Endothelial cell of umbilical vein (primary cell): Measurements from ENCODE around the gene AP2A2. TPM values are rescaled to one million over a fixed set of nuclear protein-coding genes. Genes with fewer than 3 reads are reported as not detected.

Experiments used
- BruUV-seq: library from RNA; stranded (reverse); fragments of 400-500 nt; replicated peaks from 2 replicates; lab custom pipeline; 2021; lab: Mats Ljungman, UMichigan
- CTCF ChIA-PET: fragments of 300-600, 350-600 bp; sonication (Branson Sonifier 250); formaldehyde crosslinking; loops from one replicate; lab custom pipeline; 2021; ENCODE audit warnings: antibody characterized with exemption, inconsistent platforms; lab: Charles Lee
- POLR2A ChIA-PET: fragments of 300-600, 350-600 bp; sonication (Branson Sonifier 250); formaldehyde crosslinking; loops from one replicate; lab custom pipeline; 2021; ENCODE audit warnings: antibody characterized with exemption, inconsistent platforms; lab: Charles Lee
- DNase-seq: peaks from one replicate; pipeline ENCODE4 v3.0.0-alpha.2; 2011; ENCODE audit warnings: low read depth, low spot score
- FAIRE-seq: peaks from 2 replicates; lab custom pipeline; 2011; peaks lifted over from hg19 to GRCh38; lab: Jason Lieb, UNC
- H2AFZ ChIP-seq: 2 replicates; pipeline ENCODE4 v1.6.0; 2012; ENCODE audit warnings: low read depth, low read length, control low read depth, inconsistent platforms
- H3K27ac ChIP-seq: 2 replicates; pipeline ENCODE4 v1.5.1; 2011; ENCODE audit warnings: low read depth, mild to moderate bottlenecking, control low read depth, low read length, moderate library complexity; ENCODE audit not compliant: insufficient read depth
- H3K27me3 ChIP-seq, 2 experiments: 2 replicates each; pipeline versions ENCODE4 v1.6.0 to v1.6.1; 2011; ENCODE audit warnings: low read length in 2 of 2, mixed read lengths in 1 of 2; ENCODE audit not compliant: control insufficient read depth in 2 of 2, insufficient read depth in 2 of 2
- H3K36me3 ChIP-seq, 2 experiments: 2 replicates in 1 of 2; 3 replicates in 1 of 2; pipeline ENCODE4 v1.5.1; 2011; ENCODE audit warnings: low read length in 2 of 2, mild to moderate bottlenecking in 1 of 2, moderate library complexity in 1 of 2; ENCODE audit not compliant: control insufficient read depth in 2 of 2, insufficient read depth in 2 of 2; ENCODE audit errors: extremely low read depth in 1 of 2
- H3K4me1 ChIP-seq: 3 replicates; pipeline ENCODE4 v1.5.1; 2011; ENCODE audit warnings: mild to moderate bottlenecking, low read length; ENCODE audit not compliant: control insufficient read depth, insufficient read depth; ENCODE audit errors: extremely low read depth
- H3K4me2 ChIP-seq: 2 replicates; pipeline ENCODE4 v1.6.1; 2011; ENCODE audit warnings: low read length, control low read depth, mixed read lengths; ENCODE audit not compliant: insufficient read depth
- H3K4me3 ChIP-seq, 3 experiments: fragments of 200-600 bp in 1 of 3; sonication (generic), shearing (Covaris generic) in 1 of 3; replicated peaks in 1 of 3; 2 replicates each; pipeline ENCODE4 v1.5.1; 2011 to 2016; ENCODE audit warnings: control low read depth in 3 of 3, low read length in 3 of 3, mild to moderate bottlenecking in 2 of 3, inconsistent platforms in 1 of 3, low read depth in 1 of 3, moderate library complexity in 1 of 3; ENCODE audit not compliant: insufficient read depth in 1 of 3
- H3K79me2 ChIP-seq: 2 replicates; pipeline ENCODE4 v1.6.0; 2012; ENCODE audit warnings: low read length, inconsistent platforms; ENCODE audit not compliant: control insufficient read depth, insufficient read depth
- H3K9ac ChIP-seq: replicated peaks from 2 replicates; pipeline ENCODE3; 2011; ENCODE audit warnings: low read length, control low read depth; ENCODE audit not compliant: insufficient read depth; ENCODE audit errors: extremely low read depth
- H3K9me1 ChIP-seq: replicated peaks from 3 replicates; pipeline ENCODE4 v1.6.0; 2011; ENCODE audit warnings: mild to moderate bottlenecking, low read length; ENCODE audit not compliant: control insufficient read depth, insufficient read depth; ENCODE audit errors: extremely low read depth
- H3K9me3 ChIP-seq: replicated peaks from 2 replicates; pipeline ENCODE4 v1.5.1; 2012; ENCODE audit warnings: low read length, inconsistent platforms; ENCODE audit not compliant: control insufficient read depth, insufficient read depth
- H4K20me1 ChIP-seq: replicated peaks from 2 replicates; pipeline ENCODE3; 2011; ENCODE audit warnings: mild to moderate bottlenecking, low read length; ENCODE audit not compliant: control insufficient read depth, insufficient read depth; ENCODE audit errors: extremely low read depth
- CTCF ChIP-seq, 2 donors: IDR thresholded peaks; 1 replicate in 1 of 2; 2 replicates in 1 of 2; pipeline ENCODE4 v1.5.1; 2011; ENCODE audit warnings: low read length in 2 of 2, mild to moderate bottlenecking in 2 of 2, moderate library complexity in 2 of 2, control low read depth in 1 of 2, inconsistent platforms in 1 of 2, low read depth in 1 of 2; ENCODE audit not compliant: insufficient read depth in 1 of 2; ENCODE audit errors: extremely low read depth in 1 of 2
- EZH2 ChIP-seq: IDR thresholded peaks from 2 replicates; pipeline ENCODE4 v1.6.1; 2012; ENCODE audit warnings: borderline replicate concordance, low read depth, mild to moderate bottlenecking, moderate library complexity, low read length, inconsistent platforms; ENCODE audit not compliant: severe bottlenecking
- FOS ChIP-seq: IDR thresholded peaks from 2 replicates; pipeline ENCODE4 v1.6.1; 2011; ENCODE audit warnings: mild to moderate bottlenecking, low read length, moderate library complexity, borderline replicate concordance; ENCODE audit not compliant: insufficient read depth
- GATA2 ChIP-seq: IDR thresholded peaks from 2 replicates; pipeline ENCODE4 v1.7.0; 2011; ENCODE audit warnings: low read depth, mild to moderate bottlenecking, moderate library complexity, mixed read lengths, low read length; ENCODE audit not compliant: insufficient read length, insufficient read depth
- JUN ChIP-seq: IDR thresholded peaks from 2 replicates; pipeline ENCODE4 v1.6.1; 2011; ENCODE audit warnings: borderline replicate concordance, low read depth; ENCODE audit not compliant: insufficient read length, insufficient read depth
- MYC ChIP-seq: IDR thresholded peaks from one replicate; pipeline ENCODE4 v1.6.1; 2011; ENCODE audit warnings: mild to moderate bottlenecking, low read depth, low read length
- POLR2A ChIP-seq: IDR thresholded peaks from 2 replicates; pipeline ENCODE4 v1.6.1; 2012; ENCODE audit warnings: low read depth, mild to moderate bottlenecking, control low read depth, low read length
- POLR2AphosphoS5 ChIP-seq: IDR thresholded peaks from 2 replicates; pipeline ENCODE4 v1.6.1; 2012; ENCODE audit warnings: low read depth, mild to moderate bottlenecking, control low read depth, low read length, moderate library complexity; ENCODE audit not compliant: insufficient read depth
- dilution Hi-C: fragments of 300-500 bp; cut with MboI; formaldehyde crosslinking; loops from one replicate; pipeline ENCODE4 v1.15.0; 2019; ENCODE audit warnings: low sequenced_read_pairs; ENCODE audit not compliant: extremely low pct_ligation_motif_present
- intact Hi-C: fragments of 100-400 bp; cut with micrococcal nuclease; formaldehyde crosslinking; loops from one replicate; pipeline ENCODE4 v1.10.0; 2022
- polyA plus RNA-seq, 4 experiments: library from polyadenylated mRNA; depleted of rRNA in 3 of 4; stranded (reverse) in 3 of 4; unstranded in 1 of 4; fragments of >200 nt; gene quantifications; 2 replicates each; pipeline versions ENCODE4 v1.2.1 to v1.2.3, GENCODE V29; 2011 to 2012; ENCODE audit warnings: missing spikeins in 1 of 4
- total RNA-seq: library from RNA; stranded (reverse); gene quantifications from 2 replicates; pipeline ENCODE4 v1.2.3, GENCODE V29; 2021
- TF ChIP-seq, protein P1 (sequence below): IDR thresholded peaks from 2 replicates; pipeline ENCODE4 v1.6.1; 2011; ENCODE audit not compliant: insufficient read depth, insufficient read length

AP2A2 gene
- total and polyA plus RNA-seq, 2 donors (not counting 3 experiments of a cell fraction or from before 2014, with no cell fraction given) = 89.5 to 92.6 TPM

DNA sequence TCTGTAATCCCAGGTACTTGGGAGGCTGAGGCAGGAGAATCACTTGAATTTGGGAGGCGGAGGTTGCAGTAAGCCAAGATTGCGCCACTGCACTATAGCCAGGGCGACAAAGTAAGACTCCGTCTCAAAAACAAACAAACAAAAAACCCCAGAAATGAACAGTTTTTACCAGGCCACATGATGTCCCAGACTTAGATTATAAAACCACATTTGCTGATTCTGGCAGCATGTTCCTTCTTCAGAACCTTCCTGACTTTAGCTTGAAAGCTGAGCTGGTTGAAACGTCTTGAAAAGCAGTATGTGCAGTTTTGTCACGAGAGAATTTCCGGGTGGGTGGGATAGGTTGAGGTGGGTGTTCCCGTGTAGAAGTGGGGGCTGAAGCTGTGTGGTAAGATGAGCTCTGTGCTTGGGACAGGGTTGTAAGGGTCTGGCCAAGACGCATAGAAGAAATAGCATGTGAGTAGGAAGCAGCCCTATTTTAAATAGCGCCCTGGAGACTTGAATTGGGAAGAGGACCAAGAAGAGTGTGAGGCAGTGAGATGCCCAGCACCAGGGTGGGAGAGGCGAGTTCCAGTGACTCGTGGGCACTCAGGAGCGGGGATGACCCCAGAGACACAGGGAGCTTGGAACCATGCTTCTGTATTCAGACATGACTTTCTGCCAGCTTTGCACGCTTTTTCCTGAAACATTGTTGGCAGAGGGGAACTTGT lies 7.6 kb downstream of the AP2A2 start:
- dilution Hi-C loops = no loop called here
- TF ChIP-seq, protein P1, sequence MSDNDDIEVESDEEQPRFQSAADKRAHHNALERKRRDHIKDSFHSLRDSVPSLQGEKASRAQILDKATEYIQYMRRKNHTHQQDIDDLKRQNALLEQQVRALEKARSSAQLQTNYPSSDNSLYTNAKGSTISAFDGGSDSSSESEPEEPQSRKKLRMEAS = no peak
- TF ChIP-seq CTCF (IDR thresholded peaks at IDR 0.05; ENCODE audit: extremely low read depth in 1 of 2, insufficient read depth in 1 of 2, low read depth in 1 of 2, low read length in 2 of 2) (no peak), EZH2 (no peak), POLR2AphosphoS5 (no peak), MYC (no peak), POLR2A (no peak), JUN (no peak), GATA2 (no peak), FOS (no peak)
- Histone ChIP-seq H3K27me3 (no peaks in the 10 kb centered on the region), H3K27ac (peak overlapping the region; percentile 69), H3K9me1 (no peaks in the 10 kb centered on the region), H3K36me3 (no peaks in the 10 kb centered on the region), H3K9ac (no peak overlapping the region), H3K4me3 (no peak overlapping the region), H3K4me1 (peaks cover 42% of the 10 kb centered on the region), H3K79me2 (peaks cover 77% of the 10 kb centered on the region), H4K20me1 (peaks cover 5% of the 10 kb centered on the region), H3K4me2 (peak overlapping the region; percentile 62), H3K9me3 (no peaks in the 10 kb centered on the region), H2AFZ (no peak overlapping the region)
- ChIA-PET CTCF (interaction anchor here (1.1 to 2.7 kb wide), 4 partner anchors 8 to 19 kb away, joined by 3 to 8 read pairs (median 4); no protein-coding TSS in a partner anchor), POLR2A (no interaction called here)
- no peak for DNase-seq
- intact Hi-C loops = no loop called here
- BruUV-seq = no TSS peak
- FAIRE-seq = no peak
